Parathyroid adenoma (tissue), 2 donors: ENCODE data around the gene HMCN1.
"Not testable (repeated sequence)": the region's sequence is repeated elsewhere in the genome, so short reads cannot be mapped to it uniquely, and the experiment has no call there.

Experiments
- H2AFZ ChIP-seq: fragments of 300-600 bp; sonication (generic); one replicate; pipeline ENCODE4 v1.7.0; 2017; ENCODE audit warnings: antibody characterized with exemption, mild to moderate bottlenecking
- H3K27ac ChIP-seq: fragments of 300-600 bp; sonication (generic); one replicate; pipeline ENCODE4 v1.7.0; 2017
- H3K27me3 ChIP-seq: fragments of 300-600 bp; sonication (generic); one replicate; pipeline ENCODE4 v1.7.0; 2017; ENCODE audit warnings: low read length; ENCODE audit not compliant: control insufficient read depth, insufficient read depth
- H3K36me3 ChIP-seq: fragments of 300-600 bp; sonication (generic); one replicate; pipeline ENCODE4 v1.7.0; 2017; ENCODE audit warnings: low read length; ENCODE audit not compliant: control insufficient read depth, insufficient read depth
- H3K4me1 ChIP-seq: fragments of 300-600 bp; sonication (generic); one replicate; pipeline ENCODE4 v1.7.0; 2017; ENCODE audit warnings: control low read depth
- H3K4me2 ChIP-seq: fragments of 300-600 bp; sonication (generic); one replicate; pipeline ENCODE4 v1.7.0; 2017; ENCODE audit warnings: low read length
- H3K4me3 ChIP-seq: fragments of 300-600 bp; sonication (generic); one replicate; pipeline ENCODE4 v1.7.0; 2017; ENCODE audit warnings: low read depth, low read length
- H3K79me2 ChIP-seq: fragments of 300-600 bp; sonication (generic); one replicate; pipeline ENCODE4 v1.7.0; 2017; ENCODE audit warnings: control low read depth
- H3K9ac ChIP-seq: fragments of 300-600 bp; sonication (generic); one replicate; pipeline ENCODE4 v1.7.0; 2017; ENCODE audit warnings: mild to moderate bottlenecking
- H3K9me3 ChIP-seq: fragments of 300-600 bp; sonication (generic); one replicate; pipeline ENCODE4 v1.7.0; 2017; ENCODE audit warnings: low read length; ENCODE audit not compliant: control insufficient read depth
- CTCF ChIP-seq: fragments of 300-600 bp; sonication (generic); IDR thresholded peaks from one replicate; pipeline ENCODE4 v1.7.0; 2017; ENCODE audit warnings: antibody characterized with exemption, mild to moderate bottlenecking
- donor health status: primary hyperparathyroidism.

HMCN1 gene

GRCh38 chr1:185874246-185874645, 140.1 kb downstream of the HMCN1 start:
- H3K27ac ChIP-seq = no peak overlapping the region
- no peaks in the 10 kb centered on the region for H3K27me3 ChIP-seq
- H3K9ac ChIP-seq = no peak overlapping the region
- H3K36me3 ChIP-seq = no peaks in the 10 kb centered on the region
- no peaks in the 10 kb centered on the region for H3K79me2 ChIP-seq
- H3K4me3 ChIP-seq = no peak overlapping the region
- no peaks in the 10 kb centered on the region for H3K4me1 ChIP-seq
- no peak overlapping the region for H3K4me2 ChIP-seq
- no peak for TF ChIP-seq CTCF
- no peaks in the 10 kb centered on the region for H3K9me3 ChIP-seq
- no peak overlapping the region for H2AFZ ChIP-seq

GRCh38 chr1:185880330-185880729, 146.1 kb downstream of the HMCN1 start:
- Histone ChIP-seq H3K27me3 (no peaks in the 10 kb centered on the region), H3K9me3 (no peaks in the 10 kb centered on the region), H3K4me1 (no peaks in the 10 kb centered on the region), H3K36me3 (no peaks in the 10 kb centered on the region), H3K27ac (no peak overlapping the region), H2AFZ (no peak overlapping the region), H3K4me2 (no peak overlapping the region), H3K4me3 (no peak overlapping the region), H3K9ac (no peak overlapping the region), H3K79me2 (no peaks in the 10 kb centered on the region)
- no peak for TF ChIP-seq CTCF

- Histone ChIP-seq H3K36me3 (no peaks in the 10 kb centered on the region), H3K4me2 (no peak overlapping the region), H3K9ac (no peak overlapping the region), H3K27me3 (no peaks in the 10 kb centered on the region), H3K9me3 (no peaks in the 10 kb centered on the region), H2AFZ (no peak overlapping the region), H3K27ac (no peak overlapping the region), H3K79me2 (no peaks in the 10 kb centered on the region), H3K4me3 (no peak overlapping the region), H3K4me1 (no peaks in the 10 kb centered on the region)
- TF ChIP-seq CTCF = no peak
These were observed 146.7 kb downstream of the HMCN1 start for GRCh38 chr1:185880779-185881333.

- Histone ChIP-seq H3K9ac (no peak overlapping the region), H3K79me2 (no peaks in the 10 kb centered on the region), H2AFZ (no peak overlapping the region), H3K27me3 (no peaks in the 10 kb centered on the region), H3K36me3 (no peaks in the 10 kb centered on the region), H3K4me2 (no peak overlapping the region), H3K9me3 (no peaks in the 10 kb centered on the region), H3K4me1 (no peaks in the 10 kb centered on the region), H3K27ac (no peak overlapping the region), H3K4me3 (no peak overlapping the region)
- no peak for TF ChIP-seq CTCF
These were observed 151.9 kb downstream of the HMCN1 start for GRCh38 chr1:185886046-185886445.

- no peaks in the 10 kb centered on the region for H3K79me2 ChIP-seq
- H3K27me3 ChIP-seq = no peaks in the 10 kb centered on the region
- no peaks in the 10 kb centered on the region for H3K9me3 ChIP-seq
- no peak overlapping the region for H3K4me2 ChIP-seq
- H3K4me3 ChIP-seq = no peak overlapping the region
- no peak for TF ChIP-seq CTCF
- H3K4me1 ChIP-seq = no peaks in the 10 kb centered on the region
- no peaks in the 10 kb centered on the region for H3K36me3 ChIP-seq
- H3K9ac ChIP-seq = no peak overlapping the region
- no peak overlapping the region for H3K27ac ChIP-seq
- H2AFZ ChIP-seq = no peak overlapping the region
These were observed 152.5 kb downstream of the HMCN1 start for GRCh38 chr1:185886671-185887070.

- H3K27me3 ChIP-seq, H3K9me3 ChIP-seq, H3K27ac ChIP-seq, H3K4me2 ChIP-seq, H3K4me1 ChIP-seq, H3K36me3 ChIP-seq, H3K9ac ChIP-seq, H2AFZ ChIP-seq, H3K79me2 ChIP-seq, H3K4me3 ChIP-seq: not testable (repeated sequence)
These were observed 158.7 kb downstream of the HMCN1 start for GRCh38 chr1:185892831-185893403.
